Spleen (tissue), 7 donors: Measurements from ENCODE around the gene DMP1.
"Not testable (repeated sequence)": the region's sequence is repeated elsewhere in the genome, so short reads cannot be mapped to it uniquely, and the experiment has no call there.

Source experiments
- CTCF ChIP-seq, 11 experiments: fragments of 200-600 bp in 7 of 11; fragments of 450-650 bp in 4 of 11; sonication (generic) in 4 of 11; IDR thresholded peaks in 8 of 11; conservative IDR thresholded peaks in 3 of 11; 1 replicate in 7 of 11; 2 replicates in 4 of 11; pipeline versions ENCODE4 v1.4.0 to v1.8.0; 2016 to 2021; ENCODE audit warnings: antibody characterized with exemption in 11 of 11, inconsistent platforms in 4 of 11, mild to moderate bottlenecking in 1 of 11
- POLR2A ChIP-seq, 3 donors: fragments of 450-650 bp; IDR thresholded peaks; one replicate each; pipeline ENCODE4 v1.5.1; 2017; ENCODE audit warnings: antibody characterized with exemption in 3 of 3, mild to moderate bottlenecking in 1 of 3
- POLR2AphosphoS5 ChIP-seq, 3 donors: sonication (generic); formaldehyde crosslinking; IDR thresholded peaks; one replicate each; pipeline ENCODE4 v1.5.1; 2017; ENCODE audit warnings: antibody characterized with exemption in 3 of 3
- donor health status: DM: no; HTN: no; CAD: no; lungs with moderate emphysema.
- donor health status: DM: no; HTN: no; CAD: no.
- donor health status: DM: no; HTN: no; CAD: no.

- not testable (repeated sequence) for TF ChIP-seq CTCF (IDR thresholded peaks at IDR 0.05 in 8 of 11, conservative IDR thresholded peaks at IDR 0.05 in 3 of 11); POLR2AphosphoS5 (IDR thresholded peaks at IDR 0.05); POLR2A (IDR thresholded peaks at IDR 0.05)
Observed at GRCh38 chr4:87692060-87692459, 42.0 kb downstream of the DMP1 start.
